ENCODE results near the gene SMARCD1.
A peak's percentile ranks its signal among the peaks of the same experiment; 100 is the strongest.

SMARCD1 gene

DNA sequence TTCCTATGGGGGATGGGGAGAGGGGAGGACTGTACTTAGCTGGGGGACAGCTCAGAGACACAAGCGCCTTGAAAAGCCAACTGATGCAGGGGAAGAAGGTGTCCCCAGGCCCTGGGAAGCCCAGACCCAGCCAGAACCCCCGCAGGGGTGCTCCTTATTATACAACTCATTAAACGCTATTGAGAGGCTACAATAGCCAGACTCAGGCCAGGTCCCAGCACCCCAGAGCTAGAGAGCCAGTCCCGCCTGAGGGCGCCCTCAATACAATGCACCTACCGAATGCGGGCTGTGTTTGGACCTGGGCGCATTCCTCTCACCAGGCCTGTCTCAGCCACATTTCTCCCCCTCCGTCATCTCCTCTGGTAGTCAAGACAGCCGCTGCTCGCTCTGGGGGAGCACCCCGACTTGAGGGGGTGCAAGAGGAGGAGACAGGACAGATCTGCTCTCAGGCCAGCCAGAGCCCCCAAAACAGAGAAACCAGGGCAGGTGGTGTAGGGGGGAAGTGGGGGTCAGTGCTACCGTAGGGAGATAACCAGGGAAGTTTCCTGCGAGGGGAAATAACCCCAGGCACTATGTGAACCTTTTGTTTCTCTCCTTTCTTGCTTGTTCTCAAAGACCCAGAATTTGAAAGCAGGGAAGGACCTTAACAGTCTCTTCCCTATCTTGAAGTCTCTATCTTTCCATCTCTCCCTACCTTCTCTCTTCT, 33.9 kb upstream of the SMARCD1 start:
- Mint-ChIP-seq H3K27ac (no peak overlapping the region), H3K27me3 (peaks cover 38 to 55% of the 10 kb centered on the region in 2 donors), H3K4me3 (no peak overlapping the region), H3K4me1 (peaks cover 8 to 12% of the 10 kb centered on the region in 2 donors), H3K9me3 (no peaks in the 10 kb centered on the region), H3K36me3 (no peaks in the 10 kb centered on the region)
- no peak for ATAC-seq (replicated peaks)
- DNase-seq = no peak

DNA sequence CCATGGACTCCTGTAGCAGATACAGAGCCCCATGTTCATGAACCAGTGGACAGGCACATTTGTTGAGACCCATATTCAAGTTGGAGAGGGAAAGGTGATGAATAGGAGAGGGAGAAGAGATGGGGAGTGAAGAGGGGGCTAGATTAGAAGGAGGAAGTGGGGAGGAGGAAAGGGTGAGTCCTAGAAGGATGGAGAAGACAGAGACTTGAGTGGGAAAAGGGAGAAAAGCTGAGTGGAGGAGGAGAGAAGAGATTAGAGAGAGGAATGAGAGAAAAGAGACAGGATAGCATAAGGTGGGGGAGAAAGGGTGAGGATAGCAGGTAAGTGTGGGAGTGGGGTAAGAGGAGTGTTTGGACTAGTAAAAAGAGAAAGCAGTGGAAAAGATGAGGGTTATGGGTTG, 32.6 kb upstream of the SMARCD1 start:
- H3K4me3 Mint-ChIP-seq = no peak overlapping the region
- DNase-seq = no peak
- H3K27me3 Mint-ChIP-seq = peaks cover 49 to 67% of the 10 kb centered on the region in 2 donors

DNA sequence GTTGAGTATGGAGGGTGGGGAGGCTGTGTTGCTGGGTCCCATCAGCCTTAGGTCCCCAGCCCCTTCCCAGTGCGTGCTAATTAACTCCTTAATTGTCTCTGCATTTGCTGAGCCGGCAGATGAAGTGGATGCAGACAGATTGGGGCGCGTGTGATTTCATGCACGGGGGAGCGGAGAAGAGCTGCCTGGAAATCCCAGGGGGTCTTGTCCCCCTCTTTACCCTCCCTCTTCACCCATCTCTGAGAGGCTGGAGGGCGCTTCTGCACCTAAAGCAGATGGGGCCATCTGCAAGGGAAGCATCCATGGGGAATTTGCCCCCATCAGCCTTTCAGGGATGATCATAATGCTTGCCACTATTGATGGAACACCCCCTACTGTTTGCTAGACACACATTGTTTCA, 32.2 kb upstream of the SMARCD1 start:
- H3K36me3 Mint-ChIP-seq = no peaks in the 10 kb centered on the region
- no peak for DNase-seq
- no peaks in the 10 kb centered on the region for H3K9me3 Mint-ChIP-seq
- H3K4me3 Mint-ChIP-seq = no peak overlapping the region
- no peak for ATAC-seq (replicated peaks)
- peaks cover 50 to 68% of the 10 kb centered on the region in 2 donors for H3K27me3 Mint-ChIP-seq
- H3K4me1 Mint-ChIP-seq = peaks cover 19 to 20% of the 10 kb centered on the region in 2 donors
- H3K27ac Mint-ChIP-seq = no peak overlapping the region

More for the DNA sequence above, 32.6 kb upstream of the SMARCD1 start:
- no peak for ATAC-seq (replicated peaks)
- Mint-ChIP-seq H3K4me1 (peaks cover 19 to 20% of the 10 kb centered on the region in 2 donors), H3K36me3 (no peaks in the 10 kb centered on the region), H3K27ac (no peak overlapping the region), H3K9me3 (no peaks in the 10 kb centered on the region)

DNA sequence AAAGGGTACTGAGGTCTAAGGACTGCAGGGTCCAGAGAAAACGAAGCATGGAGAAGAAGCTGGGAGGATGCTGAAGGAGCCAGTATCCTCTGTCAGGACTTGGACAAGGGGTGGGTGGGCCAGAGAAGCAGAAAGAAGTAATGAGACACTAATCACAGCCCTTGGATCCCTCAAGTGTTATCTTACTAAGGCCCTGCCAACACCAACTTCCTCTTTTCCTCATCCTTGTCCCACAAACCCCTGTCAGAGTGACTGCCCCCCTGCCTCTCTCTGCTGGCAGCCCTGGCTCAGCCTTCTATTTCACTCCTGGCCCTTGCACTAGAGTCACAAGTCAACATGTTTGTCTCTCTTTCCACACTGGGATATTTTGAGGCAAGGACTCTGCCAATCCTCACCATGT, 31.6 kb upstream of the SMARCD1 start:
- DNase-seq (no peak), ATAC-seq (replicated peaks) (no peak)
- H3K27ac Mint-ChIP-seq = no peak overlapping the region
- H3K27me3 Mint-ChIP-seq = peaks cover 56 to 73% of the 10 kb centered on the region in 2 donors
- H3K4me1 Mint-ChIP-seq = peaks cover 19 to 20% of the 10 kb centered on the region in 2 donors
- H3K4me3 Mint-ChIP-seq = no peak overlapping the region
- no peaks in the 10 kb centered on the region for H3K36me3 Mint-ChIP-seq
- H3K9me3 Mint-ChIP-seq = no peaks in the 10 kb centered on the region

DNA sequence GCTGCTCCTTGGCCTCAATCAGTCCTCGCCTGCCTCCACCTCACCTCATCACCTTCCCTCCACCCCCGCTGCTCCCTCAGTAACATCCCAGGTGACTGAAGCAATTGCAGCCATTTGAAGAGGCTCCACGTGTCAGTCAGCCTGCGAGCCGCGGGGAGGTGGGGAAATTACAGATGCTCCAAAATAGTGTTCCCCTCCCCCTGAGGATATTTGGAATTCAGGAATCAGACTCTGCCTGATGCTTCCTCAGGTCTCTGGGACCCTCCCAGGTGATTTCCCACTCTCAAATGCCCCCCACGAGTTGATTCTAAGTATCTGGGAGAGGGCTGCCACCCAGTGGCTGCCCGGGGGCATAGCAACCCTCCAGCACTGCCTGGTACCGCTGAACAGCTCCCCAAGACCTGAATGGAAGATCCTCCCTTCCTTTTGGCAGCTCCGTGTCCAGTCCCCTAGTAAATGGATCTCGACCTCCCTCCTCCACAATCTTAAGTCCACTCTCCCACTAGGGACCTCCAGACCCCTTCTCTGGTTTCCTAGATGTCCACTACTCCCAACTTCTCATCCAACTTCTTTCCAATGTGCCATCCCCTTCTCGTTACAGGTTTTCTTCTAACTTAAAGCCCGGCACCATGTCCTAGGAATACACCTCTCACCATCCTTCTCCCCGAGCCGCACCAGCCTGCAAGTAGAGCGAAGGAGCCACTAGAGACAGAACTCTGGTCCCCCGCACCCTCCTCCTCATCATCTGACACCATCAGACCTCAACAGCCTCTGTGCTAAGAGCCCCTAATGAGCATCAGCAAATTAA, 29.1 kb upstream of the SMARCD1 start:
- Mint-ChIP-seq H3K36me3 (no peaks in the 10 kb centered on the region), H3K27me3 (peaks cover 66 to 72% of the 10 kb centered on the region in 2 donors), H3K4me1 (peaks cover 19 to 23% of the 10 kb centered on the region in 2 donors), H3K27ac (no peak overlapping the region), H3K4me3 (peak overlapping the region; percentile 17 to 51), H3K9me3 (no peaks in the 10 kb centered on the region)
- no peak for DNase-seq
- ATAC-seq (replicated peaks) = peak; percentile 58 to 66

DNA sequence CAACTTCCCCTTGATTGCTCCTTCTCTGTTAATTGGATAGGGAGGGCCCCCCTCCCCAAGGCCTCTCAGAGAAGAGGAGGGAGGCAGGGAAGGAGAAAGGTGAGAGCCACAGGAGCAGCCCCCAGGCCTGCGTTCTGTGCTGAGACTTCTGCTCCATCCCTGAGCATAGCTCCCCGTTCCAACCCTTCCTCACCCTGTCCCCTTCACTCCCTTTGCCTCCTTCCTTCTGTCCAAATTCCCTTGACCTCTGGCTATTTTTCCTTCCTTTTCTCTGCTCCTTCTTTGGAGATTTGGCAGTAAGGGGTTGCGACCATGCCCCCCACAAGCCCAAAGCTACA, 28.5 kb upstream of the SMARCD1 start:
- H3K4me1 Mint-ChIP-seq = peaks cover 19 to 23% of the 10 kb centered on the region in 2 donors
- H3K27me3 Mint-ChIP-seq = peaks cover 66 to 72% of the 10 kb centered on the region in 2 donors
- peak overlapping the region; percentile 88 to 90 for H3K4me3 Mint-ChIP-seq
- H3K36me3 Mint-ChIP-seq = no peaks in the 10 kb centered on the region
- H3K27ac Mint-ChIP-seq = no peak overlapping the region
- ATAC-seq (replicated peaks) (peak in 1 of 2 donors; percentile 0), DNase-seq (no peak)
- H3K9me3 Mint-ChIP-seq = no peaks in the 10 kb centered on the region

- Mint-ChIP-seq H3K4me3 (peak within 1 kb of the TSS; percentile 88 to 90), H3K36me3 (no peaks in the 10 kb centered on the region), H3K4me1 (peaks cover 19 to 23% of the 10 kb centered on the region in 2 donors), H3K27ac (peak within 1 kb of the TSS; percentile 63), H3K27me3 (peaks cover 65 to 71% of the 10 kb centered on the region in 2 donors), H3K9me3 (no peaks in the 10 kb centered on the region)
- ATAC-seq (replicated peaks) (peak; percentile 67 to 71), DNase-seq (no peak)
These were observed 27.9 kb upstream of the SMARCD1 start, which contains the start of gene ASIC1 for GRCh38 chr12:50057000-50057841. ASIC1 (plus strand) TSS chr12:50057596; CDS start chr12:50058767, 1,171 bp downstream.

- no peak for DNase-seq
- H3K9me3 Mint-ChIP-seq = no peaks in the 10 kb centered on the region
- ATAC-seq (replicated peaks) = no peak
- H3K4me3 Mint-ChIP-seq = peak overlapping the region; percentile 57 to 68
- H3K27ac Mint-ChIP-seq = no peak overlapping the region
- H3K4me1 Mint-ChIP-seq = peaks cover 19 to 23% of the 10 kb centered on the region in 2 donors
- H3K36me3 Mint-ChIP-seq = no peaks in the 10 kb centered on the region
- H3K27me3 Mint-ChIP-seq = peaks cover 64 to 67% of the 10 kb centered on the region in 2 donors
These were observed 27.1 kb upstream of the SMARCD1 start for GRCh38 chr12:50057896-50058670.

DNA sequence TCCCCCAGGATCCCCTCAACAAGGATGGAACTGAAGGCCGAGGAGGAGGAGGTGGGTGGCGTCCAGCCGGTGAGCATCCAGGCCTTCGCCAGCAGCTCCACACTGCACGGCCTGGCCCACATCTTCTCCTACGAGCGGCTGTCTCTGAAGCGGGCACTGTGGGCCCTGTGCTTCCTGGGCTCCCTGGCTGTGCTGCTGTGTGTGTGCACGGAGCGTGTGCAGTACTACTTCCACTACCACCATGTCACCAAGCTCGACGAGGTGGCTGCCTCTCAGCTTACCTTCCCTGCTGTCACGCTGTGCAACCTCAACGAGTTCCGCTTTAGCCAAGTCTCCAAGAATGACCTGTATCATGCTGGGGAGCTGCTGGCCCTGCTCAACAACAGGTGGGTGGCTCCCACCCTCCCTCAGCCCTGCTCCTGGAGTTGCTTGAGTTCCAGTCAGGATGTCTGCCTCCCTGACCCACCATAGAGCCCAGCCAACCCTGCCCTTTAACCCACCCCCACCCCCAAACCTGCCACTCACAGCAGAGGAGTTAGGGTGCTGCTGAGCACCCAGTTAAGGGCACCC, 26.3 kb upstream of the SMARCD1 start:
- Mint-ChIP-seq H3K4me1 (peaks cover 19 to 21% of the 10 kb centered on the region in 2 donors), H3K36me3 (no peaks in the 10 kb centered on the region), H3K9me3 (no peaks in the 10 kb centered on the region), H3K27me3 (peaks cover 69% of the 10 kb centered on the region in 2 donors), H3K27ac (no peak overlapping the region), H3K4me3 (no peak overlapping the region)
- ATAC-seq (replicated peaks) (no peak), DNase-seq (no peak)

DNA sequence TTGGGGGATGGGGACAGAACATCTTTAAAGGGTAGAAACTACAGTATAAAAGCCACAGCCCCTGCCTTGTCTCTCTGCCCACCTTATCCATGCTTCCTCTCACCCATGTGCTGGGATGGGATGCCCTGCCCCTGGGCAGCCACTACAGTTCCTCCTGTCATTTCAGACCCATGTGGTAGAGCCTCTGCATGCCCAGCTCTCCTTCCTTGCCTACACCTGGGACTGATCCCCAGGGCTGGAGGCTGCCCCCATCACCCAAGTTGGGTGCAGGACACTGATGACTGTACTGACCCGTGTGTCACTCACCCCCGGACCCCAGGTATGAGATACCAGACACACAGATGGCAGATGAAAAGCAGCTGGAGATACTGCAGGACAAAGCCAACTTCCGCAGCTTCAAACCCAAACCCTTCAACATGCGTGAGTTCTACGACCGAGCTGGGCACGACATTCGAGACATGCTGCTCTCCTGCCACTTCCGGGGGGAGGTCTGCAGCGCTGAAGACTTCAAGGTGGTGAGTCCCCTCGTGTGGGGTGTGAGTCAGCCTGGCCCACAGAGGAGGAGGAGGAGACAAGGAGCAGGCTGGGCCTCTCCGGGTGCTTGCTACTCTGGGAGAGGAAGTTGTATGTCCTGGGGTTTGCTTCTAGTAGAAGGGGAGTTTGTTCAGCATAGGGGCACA, 25.6 kb upstream of the SMARCD1 start:
- Mint-ChIP-seq H3K9me3 (no peaks in the 10 kb centered on the region), H3K4me1 (peaks cover 19 to 21% of the 10 kb centered on the region in 2 donors), H3K27me3 (peaks cover 69 to 74% of the 10 kb centered on the region in 2 donors), H3K36me3 (no peaks in the 10 kb centered on the region), H3K27ac (no peak overlapping the region), H3K4me3 (no peak overlapping the region)
- ATAC-seq (replicated peaks) (peak in 1 of 2 donors; percentile 12), DNase-seq (no peak)

GRCh38 chr12:50060120-50060468, 25.0 kb upstream of the SMARCD1 start:
- Mint-ChIP-seq H3K4me3 (no peak overlapping the region), H3K27me3 (peaks cover 69 to 75% of the 10 kb centered on the region in 2 donors), H3K36me3 (no peaks in the 10 kb centered on the region), H3K27ac (no peak overlapping the region), H3K9me3 (no peaks in the 10 kb centered on the region), H3K4me1 (peaks cover 19 to 21% of the 10 kb centered on the region in 2 donors)
- ATAC-seq (replicated peaks) = no peak
- DNase-seq = no peak

- H3K4me1 Mint-ChIP-seq = peaks cover 12 to 14% of the 10 kb centered on the region in 2 donors
- DNase-seq (no peak), ATAC-seq (replicated peaks) (no peak)
- no peaks in the 10 kb centered on the region for H3K36me3 Mint-ChIP-seq
- peaks cover 61 to 68% of the 10 kb centered on the region in 2 donors for H3K27me3 Mint-ChIP-seq
- no peaks in the 10 kb centered on the region for H3K9me3 Mint-ChIP-seq
- no peak overlapping the region for H3K4me3 Mint-ChIP-seq
- H3K27ac Mint-ChIP-seq = no peak overlapping the region
These were observed 24.0 kb upstream of the SMARCD1 start for GRCh38 chr12:50061171-50061570.

All from stimulated activated naive B cell treated with anti-CD40 and anti-IgM and Interleukin-4, amounts not matched to agents 10 μg/mL and 1 μg/mL and 100 μg/mL, for 72 hours (primary cell).